ENCODE data around the gene FNDC7. TPM values are rescaled to one million over a fixed set of nuclear protein-coding genes. Genes with fewer than 3 reads are reported as not detected.

Gene FNDC7
- total RNA-seq (2022; extraction: Qiagen RNA extraction): 0.02 to 0.07 TPM (median 0.03 TPM) in 4 of 5 replicates, not detected in the other

GRCh38 chr1:108712606-108713150 lies at the start of gene FNDC7:
TSS of gene FNDC7 (plus strand) at chr1:108712908. CDS start at chr1:108712934, 26 bp downstream.

GRCh38 chr1:108691942-108692723 lies 20.6 kb upstream of the FNDC7 start, which contains the start of gene PRPF38B:
TSS of gene PRPF38B (plus strand) at chr1:108692310. CDS start at chr1:108692592, 282 bp downstream.

GRCh38 chr1:108746382-108747170 lies 33.9 kb downstream of the FNDC7 start, which contains the start of gene STXBP3:
TSS of gene STXBP3 (plus strand) at chr1:108746674. CDS start at chr1:108746738, 64 bp downstream.

Other genes starting within 250 kb of the FNDC7 start
- gene EEIG2, start 152.8 kb upstream of the FNDC7 start, total RNA-seq (2022; extraction: Qiagen RNA extraction): 4.2 to 6.7 TPM (median 5.9 TPM) in 5 replicates
- gene HENMT1, start 51.8 kb upstream of the FNDC7 start, total RNA-seq (2022; extraction: Qiagen RNA extraction): 3.6 to 5.8 TPM (median 4.3 TPM) in 5 replicates
- 19.5 to 23.3 TPM (median 20.8 TPM) in 5 replicates for gene PRPF38B, start 20.6 kb upstream of the FNDC7 start, total RNA-seq (2022; extraction: Qiagen RNA extraction)
- 16.9 to 24.2 TPM (median 19.6 TPM) in 5 replicates for gene STXBP3, start 33.8 kb downstream of the FNDC7 start, total RNA-seq (2022; extraction: Qiagen RNA extraction)
- gene AKNAD1, start 144.2 kb downstream of the FNDC7 start, total RNA-seq (2022; extraction: Qiagen RNA extraction): 1.3 to 1.8 TPM (median 1.7 TPM) in 5 replicates
- gene GPSM2, start 164.1 kb downstream of the FNDC7 start, total RNA-seq (2022; extraction: Qiagen RNA extraction): 22.3 to 26.5 TPM (median 25.3 TPM) in 5 replicates

Measured in A549 treated with dexamethasone at 1 μM for 4 hours (cell line).